HEK293T (cell line): ENCODE measurements around the gene SPAG16.

Experiments used
- ARNT ChIP-seq: fragments of 450-650 bp; IDR thresholded peaks from 2 replicates; pipeline ENCODE4 v1.6.1; 2017; ENCODE audit warnings: mild to moderate bottlenecking
- ELF4 ChIP-seq: fragments of 450-650 bp; IDR thresholded peaks from 2 replicates; pipeline ENCODE4 v1.6.1; 2017; ENCODE audit warnings: antibody characterized with exemption
- FOXA1 ChIP-seq: fragments of 450-650 bp; IDR thresholded peaks from 2 replicates; pipeline ENCODE4 v1.6.1; 2016; ENCODE audit warnings: mild to moderate bottlenecking
- FOXM1 ChIP-seq: fragments of 450-650 bp; IDR thresholded peaks from 2 replicates; pipeline ENCODE4 v1.6.1; 2017; ENCODE audit warnings: mild to moderate bottlenecking, borderline replicate concordance
- HDGF ChIP-seq: fragments of 450-650 bp; IDR thresholded peaks from 2 replicates; pipeline ENCODE4 v1.6.1; 2017; ENCODE audit warnings: antibody characterized with exemption, borderline replicate concordance
- L3MBTL2 ChIP-seq: fragments of 450-650 bp; conservative IDR thresholded peaks from 2 replicates; pipeline ENCODE4 v1.6.1; 2016; ENCODE audit warnings: mild to moderate bottlenecking
- NFRKB ChIP-seq: fragments of 450-650 bp; IDR thresholded peaks from 2 replicates; pipeline ENCODE4 v1.6.1; 2016; ENCODE audit warnings: mild to moderate bottlenecking, moderate library complexity
- SP1 ChIP-seq: fragments of 450-650 bp; IDR thresholded peaks from 2 replicates; pipeline ENCODE4 v1.6.1; 2017
- SUZ12 ChIP-seq: fragments of 450-650 bp; IDR thresholded peaks from 2 replicates; pipeline ENCODE4 v1.6.1; 2016; ENCODE audit warnings: mild to moderate bottlenecking
- TARDBP ChIP-seq: fragments of 450-650 bp; IDR thresholded peaks from 2 replicates; pipeline ENCODE4 v1.6.1; 2016

- no peak for TF ChIP-seq FOXA1
- TF ChIP-seq ELF4: no peak
- no peak for TF ChIP-seq TARDBP
- no peak for TF ChIP-seq ARNT
- TF ChIP-seq FOXM1: no peak
- no peak for TF ChIP-seq NFRKB
- TF ChIP-seq SUZ12: no peak
- TF ChIP-seq HDGF: no peak
- no peak for TF ChIP-seq SP1
- no peak for TF ChIP-seq L3MBTL2
Measured at GRCh38 chr2:213752575-213752974, 468.3 kb downstream of the SPAG16 start.
